ENCODE measurements around the gene PARD6A.

PARD6A gene

DNA sequence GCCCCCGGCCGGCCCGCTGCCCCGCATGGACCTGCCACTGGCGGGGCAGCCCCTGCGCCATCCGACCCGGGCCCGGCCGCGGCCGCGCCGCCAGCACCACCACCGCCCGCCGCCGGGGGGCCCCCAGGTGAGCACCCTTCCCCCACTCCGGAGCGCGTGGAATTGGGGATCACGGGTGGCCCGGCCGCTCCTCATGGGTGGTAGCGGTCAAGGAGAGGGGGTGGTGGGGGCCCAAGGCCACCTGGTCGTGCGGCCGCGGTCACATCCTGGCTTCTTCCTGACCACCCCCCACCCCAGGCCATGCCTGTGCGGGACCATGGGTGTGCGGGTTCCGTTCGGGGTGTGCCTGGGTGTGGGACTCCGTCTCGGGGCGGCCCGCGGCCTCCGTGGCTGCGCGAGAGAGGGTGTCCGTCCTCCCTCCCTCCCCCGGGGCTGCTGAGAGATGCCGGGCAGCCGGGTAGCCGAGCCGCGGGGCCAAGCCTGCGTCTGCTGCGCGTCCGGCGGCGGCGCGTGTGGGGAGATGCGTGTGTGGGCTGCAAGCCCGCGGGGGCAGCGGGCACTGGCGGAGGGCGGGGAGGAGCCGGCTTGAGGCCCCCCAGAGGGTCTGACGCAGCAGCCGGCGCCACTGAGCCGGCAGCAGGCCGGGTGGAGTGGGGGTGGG lies 7.5 kb upstream of the PARD6A start:
- no peak for DNase-seq (ENCODE audit: extremely low read depth in 1 of 2, low read depth in 1 of 2)

DNA sequence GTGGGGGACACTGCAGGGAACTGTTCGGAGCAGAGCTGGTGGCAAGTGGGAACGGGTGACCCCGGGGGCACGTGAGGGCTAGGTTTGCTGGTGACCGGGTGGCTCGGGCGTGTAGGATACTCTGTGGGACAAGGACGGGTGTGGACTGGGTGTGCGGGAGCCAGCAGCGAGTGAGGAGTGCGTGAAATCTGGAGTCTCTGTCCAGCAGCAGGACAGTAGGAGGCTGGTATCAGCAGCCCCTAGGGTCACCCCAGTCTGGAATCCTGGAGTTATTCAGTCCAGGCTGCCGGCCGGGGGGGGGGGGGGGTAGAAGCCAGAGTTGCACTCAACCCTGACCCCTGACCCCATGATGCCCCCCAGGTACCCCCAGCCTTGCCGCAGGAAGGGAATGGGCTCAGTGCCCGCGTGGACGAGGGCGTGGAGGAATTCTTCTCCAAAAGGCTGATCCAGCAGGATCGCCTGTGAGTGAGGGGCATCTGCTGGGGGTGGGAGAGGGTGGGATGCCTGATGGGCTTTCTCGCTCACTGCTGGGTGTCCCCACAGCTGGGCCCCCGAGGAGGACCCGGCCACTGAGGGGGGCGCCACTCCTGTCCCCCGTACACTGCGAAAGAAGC lies 6.9 kb upstream of the PARD6A start:
- no peak for DNase-seq (ENCODE audit: extremely low read depth in 1 of 2, low read depth in 1 of 2)

DNA sequence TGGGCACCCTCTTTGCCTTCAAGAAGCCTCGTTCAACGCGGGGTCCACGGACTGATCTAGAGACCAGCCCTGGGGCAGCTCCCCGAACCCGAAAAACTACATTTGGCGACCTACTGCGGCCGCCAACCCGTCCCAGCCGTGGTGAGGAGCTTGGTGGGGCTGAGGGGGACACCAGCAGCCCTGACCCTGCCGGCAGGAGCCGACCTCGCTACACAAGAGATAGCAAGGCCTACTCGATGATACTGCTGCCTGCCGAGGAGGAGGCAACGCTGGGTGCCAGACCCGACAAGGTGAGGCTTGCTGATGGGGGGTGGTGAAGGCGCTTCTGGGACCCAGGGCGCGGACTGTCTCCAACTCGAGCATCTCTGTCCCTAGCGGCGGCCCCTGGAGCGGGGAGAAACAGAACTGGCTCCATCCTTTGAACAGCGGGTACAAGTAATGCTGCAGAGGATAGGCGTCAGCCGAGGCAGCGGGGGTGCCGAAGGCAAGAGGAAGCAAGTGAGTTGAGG lies 6.3 kb upstream of the PARD6A start:
- no peak for DNase-seq (ENCODE audit: extremely low read depth in 1 of 2, low read depth in 1 of 2)

DNA sequence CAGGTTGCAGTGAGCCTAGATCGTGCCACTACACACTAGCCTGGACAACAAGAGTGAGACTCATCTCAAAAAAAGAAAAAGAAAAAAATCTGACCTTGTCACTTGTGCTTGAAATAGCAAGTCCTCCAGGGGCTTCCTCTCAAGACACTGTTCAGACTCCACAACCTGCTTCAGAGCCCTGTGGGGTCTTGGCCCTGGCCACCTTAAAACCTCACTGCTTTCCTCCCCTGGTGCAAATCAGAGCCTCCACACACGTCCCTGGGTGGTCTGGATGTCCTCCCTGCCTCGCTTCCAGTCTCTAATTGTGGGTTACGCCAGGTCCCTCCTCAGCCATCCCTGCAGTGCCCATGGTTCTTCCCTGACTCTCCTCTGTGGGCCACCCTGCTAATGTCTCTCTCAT lies 5.4 kb upstream of the PARD6A start:
- DNase-seq (ENCODE audit: extremely low read depth in 1 of 2, low read depth in 1 of 2), result no peak

DNA sequence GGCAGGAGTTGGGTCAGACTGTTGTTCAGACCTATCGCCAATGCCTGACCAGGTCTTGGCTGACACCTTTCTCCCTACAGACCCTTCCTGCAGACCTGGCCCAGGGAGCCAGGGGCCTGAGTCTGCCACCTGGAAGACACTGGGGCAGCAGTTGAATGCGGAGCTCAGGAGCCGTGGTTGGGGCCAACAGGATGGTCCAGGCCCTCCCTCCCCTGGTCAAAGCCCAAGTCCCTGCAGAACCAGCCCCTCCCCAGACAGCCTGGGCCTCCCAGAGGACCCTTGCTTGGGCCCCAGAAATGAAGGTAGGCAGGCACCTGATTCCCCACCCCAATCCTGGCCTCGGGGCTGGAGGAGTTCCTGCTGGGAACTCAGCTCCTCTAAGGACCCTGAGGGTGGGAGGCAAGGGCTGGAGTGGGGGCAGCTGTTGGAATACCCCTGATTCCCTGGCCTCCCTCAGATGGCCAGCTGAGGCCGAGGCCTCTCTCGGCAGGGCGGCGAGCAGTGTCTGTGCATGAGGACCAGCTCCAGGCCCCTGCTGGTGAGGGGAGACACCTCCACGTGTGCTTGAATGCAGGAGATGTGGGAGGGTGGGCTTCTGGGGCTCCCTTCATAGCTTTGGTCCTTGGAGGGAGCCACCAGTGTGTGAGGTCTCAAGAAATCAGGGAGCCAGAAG lies 4.3 kb upstream of the PARD6A start:
- no peak for DNase-seq (ENCODE audit: extremely low read depth in 1 of 2, low read depth in 1 of 2)

DNA sequence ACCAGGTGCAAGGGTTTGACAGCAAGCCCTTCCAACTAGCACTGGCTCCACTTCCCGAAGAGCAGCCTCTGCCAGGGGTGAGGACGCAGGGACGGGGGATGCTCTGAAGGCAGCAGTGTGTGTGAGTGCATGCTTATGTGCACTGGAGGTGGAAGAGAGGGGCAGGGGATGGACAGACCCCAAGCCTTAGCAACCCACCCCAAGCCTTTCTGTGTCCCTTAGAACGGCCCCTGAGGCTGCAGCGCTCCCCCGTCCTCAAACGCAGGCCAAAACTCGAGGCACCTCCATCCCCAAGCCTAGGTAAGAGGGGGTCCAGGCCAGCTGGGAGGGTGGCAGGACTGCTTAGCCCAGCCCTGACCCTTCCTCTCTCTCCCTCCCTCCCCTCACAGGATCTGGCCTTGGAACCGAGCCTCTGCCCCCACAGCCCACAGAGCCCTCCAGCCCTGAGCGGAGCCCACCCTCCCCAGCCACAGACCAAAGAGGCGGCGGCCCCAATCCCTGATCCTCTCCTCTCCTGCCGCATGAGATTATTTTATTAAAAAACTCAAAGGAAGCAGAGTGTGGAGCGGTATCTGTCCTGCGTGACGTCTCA lies 3.6 kb upstream of the PARD6A start:
- DNase-seq (ENCODE audit: extremely low read depth in 1 of 2, low read depth in 1 of 2), result no peak

DNA sequence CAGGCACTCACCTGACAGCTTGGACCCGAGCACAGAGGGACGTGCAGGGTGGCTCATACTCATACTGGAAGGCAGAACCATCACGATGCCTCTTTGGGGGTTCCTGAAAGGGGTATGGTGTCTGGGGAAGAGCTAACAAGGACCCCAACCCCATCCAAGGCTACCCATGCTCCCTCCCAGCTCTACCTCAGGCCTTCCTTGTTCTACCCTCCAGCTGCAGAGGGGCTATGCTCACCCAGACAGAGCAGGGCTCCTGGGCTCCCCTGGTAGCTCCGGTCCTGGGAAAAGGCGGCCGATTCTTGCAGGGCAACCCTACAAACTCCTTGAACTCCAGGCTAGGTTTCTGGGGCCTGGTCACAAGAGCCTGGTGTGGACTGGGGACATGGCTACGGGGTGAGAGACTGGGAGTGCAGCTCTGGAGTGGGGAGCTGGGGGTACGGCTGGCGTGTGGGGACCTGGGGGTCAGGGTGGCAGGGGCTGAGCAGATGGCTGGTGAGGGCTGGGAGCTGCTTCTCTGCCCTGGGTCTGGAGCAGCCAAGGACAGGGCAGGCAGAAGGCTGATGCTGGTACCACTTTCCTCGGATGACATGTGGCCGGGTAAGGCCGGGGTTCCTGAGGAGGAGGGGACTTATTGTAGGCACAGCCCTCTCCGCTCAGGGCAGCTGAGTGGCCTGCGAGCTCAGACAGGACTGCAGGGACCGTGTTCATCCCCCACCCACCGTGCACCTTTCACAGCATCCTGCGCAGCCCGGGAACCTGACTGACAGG lies 2.8 kb upstream of the PARD6A start:
- DNase-seq (ENCODE audit: extremely low read depth in 1 of 2, low read depth in 1 of 2), result no peak

DNA sequence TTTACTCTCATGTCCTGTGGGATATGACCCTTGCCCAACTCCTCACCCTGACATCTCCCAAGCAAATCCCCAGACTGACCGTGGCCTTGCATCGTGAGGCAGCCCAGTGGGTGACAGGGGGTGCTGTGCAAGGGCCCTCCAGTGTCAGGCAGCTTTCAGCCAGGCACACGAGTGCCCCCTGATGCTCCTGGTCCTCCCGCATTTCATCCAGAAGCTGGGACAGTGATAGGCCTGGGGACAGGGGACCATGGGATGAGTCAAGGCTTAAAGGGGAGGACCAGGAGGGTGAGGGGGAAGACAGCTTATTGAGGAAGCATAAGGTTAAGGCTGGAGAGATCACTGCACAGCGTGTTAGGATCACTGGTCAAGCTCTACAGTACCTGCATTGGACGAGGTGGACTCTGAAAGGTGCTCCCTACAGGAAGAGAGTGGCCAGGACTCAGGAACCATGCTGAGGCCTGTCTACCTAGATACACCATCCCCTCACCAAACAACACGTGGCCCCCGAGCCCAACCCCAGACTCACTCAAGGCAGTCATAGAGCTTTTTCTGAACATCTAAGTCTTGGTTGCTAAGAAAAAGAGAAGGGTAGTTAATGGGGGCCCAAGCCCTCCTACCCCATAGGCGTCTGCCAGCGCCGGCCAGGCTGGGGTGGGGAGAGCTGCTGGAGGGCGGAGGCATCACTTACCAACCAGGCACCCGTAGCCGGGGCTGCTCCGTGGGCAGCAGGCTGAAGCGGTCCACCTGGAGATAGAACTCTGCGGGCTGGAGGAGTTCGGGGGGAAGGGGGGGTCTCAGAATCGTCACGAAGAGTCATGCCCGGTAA lies 1.7 kb upstream of the PARD6A start:
- DNase-seq (ENCODE audit: extremely low read depth in 1 of 2, low read depth in 1 of 2), result no peak

DNA sequence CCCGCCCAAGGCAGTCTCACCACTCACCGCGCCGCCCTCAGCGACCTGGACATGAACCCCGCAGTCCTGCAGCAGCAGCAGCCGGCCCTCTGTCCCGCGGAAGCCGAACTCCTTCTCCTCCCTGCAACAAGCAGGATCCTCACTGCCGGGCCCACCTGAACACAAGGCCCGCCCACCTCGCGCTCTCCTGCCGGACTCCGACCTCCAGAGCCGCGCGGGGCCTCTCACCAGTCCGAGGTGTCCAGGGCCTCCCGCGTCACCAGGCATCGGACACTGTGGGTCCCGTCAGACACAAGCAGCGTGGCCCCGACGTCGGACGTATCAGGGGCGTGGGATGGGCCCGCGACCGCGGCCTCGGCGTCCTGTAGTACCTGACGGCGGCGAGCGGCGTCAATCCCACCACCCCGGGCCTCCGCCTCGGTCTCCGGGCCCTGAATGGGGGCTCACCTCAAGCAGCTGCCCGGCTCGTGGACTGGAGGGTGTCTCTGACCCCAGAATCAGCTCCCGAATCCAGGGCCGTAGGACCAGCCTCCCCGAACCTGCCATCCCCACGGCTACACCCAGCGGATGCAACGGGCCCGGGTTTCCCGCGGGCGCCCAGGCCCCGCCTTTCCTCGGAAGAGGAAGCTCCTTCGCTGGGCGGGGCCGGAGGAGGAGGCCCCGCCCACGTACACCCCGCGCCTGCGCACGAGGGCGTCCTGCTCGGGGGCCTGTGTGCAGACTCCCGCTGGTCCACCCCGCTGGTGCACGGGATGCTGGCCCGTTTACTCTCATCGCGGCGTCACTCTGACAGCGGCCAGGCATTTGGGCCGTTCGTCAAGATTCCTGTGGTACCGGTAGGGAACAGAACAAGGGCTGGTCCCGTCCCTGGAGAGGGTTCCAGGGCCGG lies 841 bp upstream of the PARD6A start, which contains the start of gene ACD:
TSS of gene ACD (minus strand) at position 586 of the 889 bp plus-strand sequence. CDS start at position 546, 40 bp downstream.
- DNase-seq (ENCODE audit: extremely low read depth in 1 of 2, low read depth in 1 of 2), result peak; percentile 83 to 87

DNA sequence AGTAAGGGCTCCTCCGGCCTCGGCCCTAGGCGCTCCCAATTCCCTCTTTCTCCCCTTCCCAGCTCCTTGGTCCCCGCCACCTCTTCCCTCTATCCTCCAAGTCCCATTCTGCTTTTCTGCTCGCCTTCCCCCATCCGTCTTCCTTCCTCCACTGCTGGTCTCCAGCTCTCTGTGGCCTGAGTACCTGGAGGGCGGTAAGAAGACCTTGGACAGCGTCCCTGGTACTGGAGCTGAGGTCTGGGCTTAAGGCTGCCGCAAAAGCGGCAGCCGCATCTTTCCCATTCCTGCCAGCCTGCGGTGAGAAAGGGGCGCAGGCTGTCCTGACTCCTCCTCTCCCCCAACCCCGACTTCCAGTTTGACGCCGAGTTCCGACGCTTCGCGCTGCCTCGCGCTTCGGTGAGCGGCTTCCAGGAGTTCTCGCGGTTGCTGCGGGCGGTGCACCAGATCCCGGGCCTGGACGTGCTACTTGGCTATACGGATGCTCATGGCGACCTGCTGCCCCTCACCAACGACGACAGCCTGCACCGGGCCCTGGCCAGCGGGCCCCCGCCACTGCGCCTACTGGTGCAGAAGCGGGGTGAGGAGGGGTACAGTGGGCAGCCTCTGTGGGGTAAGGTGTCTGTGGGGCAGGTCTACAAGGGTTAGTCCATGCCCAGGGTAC lies 471 bp downstream of the PARD6A start:
- DNase-seq (ENCODE audit: extremely low read depth in 1 of 2, low read depth in 1 of 2), result no peak

DNA sequence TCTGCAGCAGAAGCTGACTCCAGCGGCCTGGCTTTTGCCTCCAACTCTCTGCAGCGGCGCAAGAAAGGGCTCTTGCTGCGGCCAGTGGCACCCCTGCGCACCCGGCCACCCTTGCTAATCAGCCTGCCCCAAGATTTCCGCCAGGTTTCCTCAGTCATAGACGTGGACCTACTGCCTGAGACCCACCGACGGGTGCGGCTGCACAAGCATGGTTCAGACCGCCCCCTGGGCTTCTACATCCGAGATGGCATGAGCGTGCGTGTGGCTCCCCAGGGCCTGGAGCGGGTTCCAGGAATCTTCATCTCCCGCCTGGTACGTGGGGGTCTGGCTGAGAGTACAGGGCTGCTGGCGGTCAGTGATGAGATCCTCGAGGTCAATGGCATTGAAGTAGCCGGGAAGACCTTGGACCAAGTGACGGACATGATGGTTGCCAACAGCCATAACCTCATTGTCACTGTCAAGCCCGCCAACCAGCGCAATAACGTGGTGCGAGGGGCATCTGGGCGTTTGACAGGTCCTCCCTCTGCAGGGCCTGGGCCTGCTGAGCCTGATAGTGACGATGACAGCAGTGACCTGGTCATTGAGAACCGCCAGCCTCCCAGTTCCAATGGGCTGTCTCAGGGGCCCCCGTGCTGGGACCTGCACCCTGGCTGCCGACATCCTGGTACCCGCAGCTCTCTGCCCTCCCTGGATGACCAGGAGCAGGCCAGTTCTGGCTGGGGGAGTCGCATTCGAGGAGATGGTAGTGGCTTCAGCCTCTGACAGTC lies 1.3 kb downstream of the PARD6A start:
- no peak for DNase-seq (ENCODE audit: extremely low read depth in 1 of 2, low read depth in 1 of 2)

DNA sequence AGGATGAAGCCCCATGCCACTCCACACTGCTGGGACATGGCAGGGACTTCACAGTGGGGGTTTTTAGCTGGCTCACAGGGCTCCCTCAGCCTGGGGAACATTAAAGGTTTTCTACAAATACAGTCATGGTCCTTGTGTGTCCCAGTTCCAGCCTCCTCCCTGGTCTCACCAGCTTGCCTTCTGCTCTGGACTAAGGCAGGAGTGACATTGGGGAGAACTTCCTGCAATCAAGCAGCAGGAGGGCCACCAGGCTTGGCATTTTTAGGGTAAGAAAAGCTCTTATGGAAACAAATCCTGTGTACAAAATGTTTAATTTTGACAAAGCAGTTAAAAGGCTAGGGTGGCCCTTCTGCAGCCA lies 1.9 kb downstream of the PARD6A start:
- no peak for DNase-seq (ENCODE audit: extremely low read depth in 1 of 2, low read depth in 1 of 2)

DNA sequence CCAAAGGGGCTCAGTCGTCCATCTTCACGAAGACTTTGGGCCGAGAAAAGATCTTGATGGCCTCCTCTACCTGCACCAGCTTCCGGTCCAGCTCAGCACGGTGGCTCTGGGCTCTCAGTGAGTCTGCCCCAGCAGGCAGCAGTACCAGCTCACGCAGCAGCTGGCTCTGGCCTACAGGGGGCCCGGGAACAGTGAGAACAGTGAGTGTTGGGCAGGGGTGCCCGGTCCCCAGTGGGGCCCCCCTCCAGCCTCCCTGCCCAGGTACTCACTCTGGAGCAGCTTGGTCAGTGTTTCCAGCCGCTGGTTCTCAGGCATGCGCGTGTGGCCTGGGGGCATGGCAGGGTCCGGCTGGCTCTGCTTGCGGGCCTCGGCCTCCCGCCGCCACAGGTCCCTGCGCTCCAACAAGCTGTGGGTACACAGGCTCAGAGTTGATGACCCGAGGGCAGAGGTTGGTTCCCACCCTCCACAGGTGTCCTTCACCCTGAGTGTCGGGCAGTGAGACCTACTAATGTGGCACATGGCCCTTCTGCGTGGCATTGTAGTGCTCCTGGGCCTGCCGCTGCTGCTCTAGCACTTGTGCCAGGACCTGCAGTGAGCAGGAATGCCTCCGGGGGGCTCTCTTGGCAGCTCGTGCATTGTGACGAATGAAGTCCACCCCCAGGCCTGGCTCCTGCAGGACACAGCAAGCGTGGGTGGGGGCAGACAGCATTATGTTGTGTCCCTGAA lies 2.6 kb downstream of the PARD6A start:
- no peak for DNase-seq (ENCODE audit: extremely low read depth in 1 of 2, low read depth in 1 of 2)

DNA sequence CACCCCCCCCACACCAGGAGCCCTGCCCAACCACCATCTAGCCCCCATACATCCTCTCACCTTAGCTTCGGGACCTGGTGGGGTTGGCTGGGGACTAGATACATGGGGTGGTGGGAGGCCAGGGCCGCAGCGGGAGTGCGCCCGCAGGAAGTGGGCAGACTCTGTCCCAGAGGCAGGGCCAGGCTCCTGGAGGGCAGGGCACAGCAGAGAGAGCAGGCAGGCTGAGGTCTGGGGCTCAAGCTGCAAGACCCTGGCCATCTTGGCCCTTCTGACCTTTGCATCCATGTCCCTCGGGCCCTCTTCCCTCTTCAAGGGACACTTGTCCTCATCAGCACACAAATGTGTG lies 3.1 kb downstream of the PARD6A start:
- DNase-seq (ENCODE audit: extremely low read depth in 1 of 2, low read depth in 1 of 2), result no peak

DNA sequence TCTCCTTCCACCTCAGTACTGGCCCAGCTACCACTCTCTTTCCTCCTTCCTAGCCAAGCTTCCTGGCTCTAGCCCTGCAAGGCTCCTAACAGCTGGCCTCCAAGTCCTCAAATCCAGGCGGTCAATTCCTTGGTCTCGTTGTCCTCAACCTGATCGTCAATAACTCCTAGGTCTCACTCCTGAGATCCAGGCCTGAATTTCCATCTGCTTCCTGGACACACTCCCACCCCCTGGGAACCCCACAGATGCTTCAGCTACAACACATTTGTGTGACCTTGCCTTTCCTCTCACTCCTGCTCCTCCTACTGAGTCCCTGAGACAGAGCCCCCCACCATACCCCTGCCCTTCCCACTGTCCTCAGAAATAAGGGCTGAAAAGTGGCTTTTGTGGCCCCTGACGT lies 3.5 kb downstream of the PARD6A start:
- DNase-seq (ENCODE audit: extremely low read depth in 1 of 2, low read depth in 1 of 2), result no peak

DNA sequence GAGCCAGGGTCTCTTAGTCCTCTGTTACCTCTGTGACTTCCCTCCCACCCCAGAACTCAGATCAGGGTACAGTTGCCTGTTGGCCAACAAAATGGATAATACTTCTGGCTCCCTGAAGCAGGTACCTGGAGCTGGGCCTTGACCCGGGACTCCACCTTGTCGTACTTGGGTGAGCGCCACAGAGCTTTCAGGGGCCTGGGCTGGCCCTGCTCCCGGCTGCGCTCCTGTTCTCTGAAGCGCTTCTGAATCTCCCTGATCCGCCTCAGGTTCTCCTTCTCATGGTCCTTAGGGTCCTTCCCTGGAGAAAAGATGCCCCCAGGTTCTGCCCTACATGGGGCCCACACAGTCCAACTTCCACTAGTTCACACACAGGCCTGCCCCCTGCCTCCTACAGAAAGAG lies 4.1 kb downstream of the PARD6A start:
- no peak for DNase-seq (ENCODE audit: extremely low read depth in 1 of 2, low read depth in 1 of 2)

DNA sequence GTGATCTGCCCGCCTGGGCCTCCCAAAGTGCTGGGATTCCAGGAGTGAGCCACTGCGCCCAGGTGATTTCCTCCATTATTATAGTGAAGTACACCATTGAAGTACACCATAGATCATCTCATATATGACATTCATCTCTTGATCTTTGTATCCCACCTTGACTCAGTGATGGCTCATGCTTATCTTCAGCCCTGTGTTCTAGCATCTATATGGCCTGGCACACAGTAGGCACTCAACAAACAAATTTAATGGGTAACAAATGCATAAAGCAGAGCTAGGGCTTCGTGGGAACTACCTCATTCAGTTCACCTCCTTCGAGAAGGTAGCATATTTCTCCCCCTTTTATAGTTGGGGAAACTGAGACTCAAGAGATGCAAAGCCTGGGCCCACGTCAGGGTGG lies 4.8 kb downstream of the PARD6A start:
- no peak for DNase-seq (ENCODE audit: extremely low read depth in 1 of 2, low read depth in 1 of 2)
